ENCODE data around the gene RBM6. TPM values are rescaled to one million over a fixed set of nuclear protein-coding genes. Genes with fewer than 3 reads are reported as not detected.

RBM6 gene
- total RNA-seq, 4 donors from 2014 or later: 106 to 182 (median 158) TPM

DNA sequence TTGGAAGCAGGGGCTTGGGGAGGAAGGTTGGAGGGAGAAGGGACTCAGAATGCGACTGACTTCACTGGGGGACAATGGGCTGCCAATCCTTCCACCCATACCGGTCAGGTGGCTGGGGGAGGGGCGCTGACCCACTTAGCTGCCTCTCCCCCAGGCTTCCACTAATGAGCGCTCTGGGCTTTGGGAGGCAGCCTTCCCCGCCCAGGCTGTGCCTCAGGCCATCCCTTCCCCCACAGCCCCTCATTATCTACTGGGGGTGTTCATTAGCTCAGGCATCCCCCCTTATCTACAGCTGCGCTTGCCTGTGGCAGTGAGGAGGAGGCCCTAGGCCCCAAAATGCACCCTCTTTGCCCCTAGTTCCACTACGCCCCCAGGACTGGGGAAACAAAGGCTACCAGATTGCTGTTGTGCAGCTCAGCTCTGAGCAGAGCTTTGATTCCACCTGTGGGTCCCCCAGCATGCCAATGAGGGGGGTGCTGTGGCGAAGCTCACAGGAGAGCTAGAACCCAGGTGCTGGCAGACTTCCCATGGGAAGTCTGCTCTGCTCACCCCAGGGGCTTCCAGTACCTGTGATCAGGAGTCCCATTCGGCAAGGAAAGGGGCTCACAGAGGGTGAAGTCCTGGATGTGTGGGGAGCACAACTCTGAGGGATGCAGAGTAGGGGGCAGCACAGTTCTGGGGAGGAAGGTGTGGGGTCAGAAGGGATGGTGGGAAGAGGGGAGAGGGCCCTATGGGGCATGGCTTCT is 185.8 kb downstream of the RBM6 start:
- TF ChIP-seq EP300 (IDR thresholded peaks at IDR 0.05) (no peak), CTCF (IDR thresholded peaks at IDR 0.05) (no peak), POLR2A (IDR thresholded peaks at IDR 0.05) (no peak)

DNA sequence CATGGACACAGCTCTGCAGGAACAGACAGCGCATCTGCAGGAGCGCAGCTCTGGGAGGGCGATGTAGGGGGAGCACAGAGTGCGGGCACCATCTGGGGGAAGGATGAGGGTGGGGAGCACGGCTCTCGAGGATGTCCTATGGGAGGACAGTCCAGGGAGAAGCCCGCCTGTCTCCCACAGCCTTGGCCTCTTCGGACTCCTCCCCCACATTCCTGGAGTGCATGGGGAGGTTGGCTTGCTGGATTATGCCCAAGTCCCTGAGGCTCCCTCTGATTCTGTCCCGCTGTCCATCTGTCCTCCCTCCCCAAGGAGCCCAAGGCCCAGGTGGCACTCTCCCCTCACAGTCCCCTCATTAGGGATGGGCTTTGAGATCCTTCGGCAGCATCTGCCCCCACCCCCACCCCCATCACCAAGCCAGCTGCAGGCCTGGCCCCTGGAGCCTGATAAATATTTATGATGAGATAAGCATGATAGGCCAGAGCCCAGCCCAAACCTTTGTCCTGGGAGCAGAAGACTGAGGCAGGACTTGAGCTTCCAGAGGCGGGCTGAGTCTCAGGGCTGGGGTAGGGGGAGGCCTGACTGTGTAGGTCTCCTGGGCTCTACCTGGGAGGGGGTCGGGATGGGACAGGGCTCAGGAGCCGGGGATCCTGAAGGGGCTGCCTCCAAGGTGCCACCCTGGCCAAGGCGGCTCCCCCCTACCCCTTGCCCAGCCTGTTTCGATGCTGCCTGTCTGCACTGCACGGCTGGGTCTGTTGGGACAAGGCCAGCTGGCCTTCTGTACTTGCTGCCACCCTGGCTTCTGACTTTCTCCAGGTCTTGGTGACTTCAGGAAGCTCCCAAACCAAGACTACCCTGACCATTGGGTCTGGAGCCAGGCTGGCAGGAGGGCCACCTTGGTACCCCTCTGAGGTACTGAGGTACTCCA is 186.6 kb downstream of the RBM6 start:
- Histone ChIP-seq H3K4me3 (no peak overlapping the region), H3K36me3 (no peaks in the 10 kb centered on the region), H3K27ac (peak overlapping the region in 1 of 4 donors; percentile 45), H3K4me1 (peaks cover 0 to 54% (median 7%) of the 10 kb centered on the region in 4 donors), H3K9me3 (no peaks in the 10 kb centered on the region), H3K27me3 (no peaks in the 10 kb centered on the region)
- TF ChIP-seq POLR2A (IDR thresholded peaks at IDR 0.05) (no peak), CTCF (IDR thresholded peaks at IDR 0.05) (no peak), EP300 (IDR thresholded peaks at IDR 0.05) (no peak)
- no peak for DNase-seq (ENCODE audit: low spot score in 2 of 2)
- 35 to 47% methylated on average over 11 to 16 of the region's 16 CpGs for WGBS, 2 donors

More for the DNA sequence above, 185.8 kb downstream of the RBM6 start:
- no peak overlapping the region for H3K27ac ChIP-seq
- no peak for DNase-seq (ENCODE audit: low spot score in 2 of 2)
- H3K36me3 ChIP-seq: peaks cover 0 to 8% (median 0%) of the 10 kb centered on the region in 3 donors
- WGBS, 2 donors: 61 to 69% methylated on average over 7 to 9 of the region's 9 CpGs
- no peaks in the 10 kb centered on the region for H3K27me3 ChIP-seq
- H3K4me3 ChIP-seq: no peak overlapping the region
- no peaks in the 10 kb centered on the region for H3K9me3 ChIP-seq
- H3K4me1 ChIP-seq: peaks cover 0 to 57% (median 7%) of the 10 kb centered on the region in 4 donors

Other genes starting within 250 kb of the RBM6 start
- gene AMIGO3, start 220.5 kb upstream of the RBM6 start, total RNA-seq: 1 to 10 TPM in 2 of 4 donors, not detected in 2; 2.1 to 4.2 TPM
- gene GMPPB, start 216.2 kb upstream of the RBM6 start, total RNA-seq: 10 to 100 TPM; 17.3 to 31.4 (median 25.3) TPM
- 10 to 100 TPM; 43.2 to 77.5 (median 50.7) TPM for gene IP6K1, start 153.6 kb upstream of the RBM6 start, total RNA-seq
- gene CDHR4, start 140.3 kb upstream of the RBM6 start, total RNA-seq: 1 to 10 TPM in 2 of 4 donors, not detected in 2; 1.3 to 1.4 TPM
- 10 to 100 TPM in 1 of 4 donors, 1 to 10 TPM in 2, under 1 TPM in 1; 0.60 to 10.3 (median 8.0) TPM for gene INKA1, start 136.9 kb upstream of the RBM6 start, total RNA-seq
- gene UBA7, start 126.2 kb upstream of the RBM6 start, total RNA-seq: 10 to 100 TPM; 47.9 to 68.4 (median 66.9) TPM
- gene TRAIP, start 83.6 kb upstream of the RBM6 start, total RNA-seq: 10 to 100 TPM in 1 of 4 donors, 1 to 10 TPM in 3; 1.5 to 12.2 (median 2.8) TPM
- gene CAMKV, start 70.2 kb upstream of the RBM6 start, total RNA-seq: not detected
- gene MST1R, start 36.3 kb upstream of the RBM6 start, total RNA-seq: 1 to 10 TPM; 1.0 to 2.8 (median 2.3) TPM
- gene MON1A, start 10.3 kb upstream of the RBM6 start, total RNA-seq: 10 to 100 TPM in 3 of 4 donors, 1 to 10 TPM in 1; 6.9 to 18.8 (median 15.8) TPM
- 100 to 1,000 TPM; 229 to 286 (median 260) TPM for gene RBM5, start 148.8 kb downstream of the RBM6 start, total RNA-seq
- 10 to 100 TPM; 14.4 to 58.5 (median 17.4) TPM for gene SEMA3F, start 215.2 kb downstream of the RBM6 start, total RNA-seq

Data from tibial nerve (tissue), 4 donors.